Trophoblast cell (in vitro differentiated cells and primary cell): ENCODE measurements around the gene PKP1.

ENCODE experiments used
- DNase-seq, 2 donors: peaks; one replicate each; pipeline ENCODE4 v3.0.0-alpha.2; 2016
- H2AFZ ChIP-seq: 2 replicates; pipeline ENCODE4 v1.6.1; 2013; ENCODE audit warnings: low read length, moderate library complexity, mild to moderate bottlenecking; ENCODE audit not compliant: insufficient read depth, poor library complexity
- H2AK5ac ChIP-seq: 2 replicates; pipeline ENCODE4 v1.6.1; 2013; ENCODE audit warnings: mild to moderate bottlenecking, low read length
- H2BK120ac ChIP-seq: 2 replicates; pipeline ENCODE4 v1.6.1; 2013; ENCODE audit warnings: low read length, mild to moderate bottlenecking, moderate library complexity; ENCODE audit not compliant: insufficient read depth, poor library complexity
- H2BK12ac ChIP-seq: 2 replicates; pipeline ENCODE4 v1.6.1; 2013; ENCODE audit warnings: mild to moderate bottlenecking, low read length, moderate library complexity
- H2BK5ac ChIP-seq: 2 replicates; pipeline ENCODE4 v1.6.1; 2013; ENCODE audit warnings: low read length, low read depth, moderate library complexity, mild to moderate bottlenecking; ENCODE audit not compliant: poor library complexity
- H3K14ac ChIP-seq: 2 replicates; pipeline ENCODE4 v1.6.1; 2013; ENCODE audit warnings: mild to moderate bottlenecking, low read length
- H3K18ac ChIP-seq: 2 replicates; pipeline ENCODE4 v1.6.1; 2013; ENCODE audit warnings: mild to moderate bottlenecking, low read length
- H3K23ac ChIP-seq: 2 replicates; pipeline ENCODE4 v1.6.1; 2013; ENCODE audit warnings: low read length
- H3K27ac ChIP-seq: 2 replicates; pipeline ENCODE4 v1.5.1; 2013; ENCODE audit warnings: low read depth, mild to moderate bottlenecking, inconsistent platforms, low read length, moderate library complexity
- H3K27me3 ChIP-seq: 2 replicates; pipeline ENCODE4 v1.6.1; 2013; ENCODE audit warnings: inconsistent platforms, mild to moderate bottlenecking, low read length, moderate library complexity; ENCODE audit not compliant: insufficient read depth
- H3K36me3 ChIP-seq, 2 experiments: 1 replicate in 1 of 2; 2 replicates in 1 of 2; pipeline ENCODE4 v1.6.1; 2013; ENCODE audit warnings: low read length in 2 of 2, mild to moderate bottlenecking in 2 of 2, moderate library complexity in 1 of 2; ENCODE audit not compliant: insufficient read depth in 2 of 2, control insufficient read depth in 1 of 2
- H3K4ac ChIP-seq: 2 replicates; pipeline ENCODE4 v1.6.1; 2013; ENCODE audit warnings: low read depth, mild to moderate bottlenecking, low read length, moderate library complexity
- H3K4me1 ChIP-seq, 2 experiments: 1 replicate in 1 of 2; 2 replicates in 1 of 2; pipeline ENCODE4 v1.6.1; 2013; ENCODE audit warnings: low read length in 2 of 2, mild to moderate bottlenecking in 2 of 2, moderate library complexity in 1 of 2; ENCODE audit not compliant: insufficient read depth in 2 of 2, control insufficient read depth in 1 of 2
- H3K4me2 ChIP-seq: 2 replicates; pipeline ENCODE4 v1.6.1; 2013; ENCODE audit warnings: inconsistent platforms, mild to moderate bottlenecking, low read length, moderate library complexity
- H3K4me3 ChIP-seq: 2 replicates; pipeline ENCODE4 v1.5.1; 2013; ENCODE audit warnings: mild to moderate bottlenecking, low read depth, low read length, inconsistent platforms
- H3K79me1 ChIP-seq: one replicate; pipeline ENCODE4 v1.6.1; 2013; ENCODE audit warnings: low read length
- H3K79me2 ChIP-seq: 2 replicates; pipeline ENCODE4 v1.6.1; 2013; ENCODE audit warnings: low read length, mild to moderate bottlenecking; ENCODE audit not compliant: control insufficient read depth, insufficient read depth, poor library complexity
- H3K9ac ChIP-seq: 2 replicates; pipeline ENCODE4 v1.6.1; 2013; ENCODE audit warnings: mild to moderate bottlenecking, low read length
- H3K9me3 ChIP-seq: 2 replicates; pipeline ENCODE4 v1.6.1; 2013; ENCODE audit warnings: low read depth, mild to moderate bottlenecking, control low read depth, inconsistent platforms, low read length; ENCODE audit not compliant: insufficient read depth
- H4K12ac ChIP-seq: 2 replicates; pipeline ENCODE4 v1.6.1; 2013; ENCODE audit warnings: low read depth, mild to moderate bottlenecking, low read length, moderate library complexity
- H4K8ac ChIP-seq: 2 replicates; pipeline ENCODE4 v1.6.1; 2013; ENCODE audit warnings: low read depth, mild to moderate bottlenecking, low read length, moderate library complexity
- H4K91ac ChIP-seq: one replicate; pipeline ENCODE4 v1.6.1; 2013; ENCODE audit warnings: low read depth, mild to moderate bottlenecking, low read length, moderate library complexity
- WGBS: extraction: QIAGEN DNeasy Blood & Tissue Kit; methylation state at CpG from one replicate; pipeline ENCODE4 v1.1.7; 2013; ENCODE audit warnings: missing lambda C conversion rate; ENCODE audit not compliant: insufficient read length, insufficient coverage; ENCODE audit errors: extremely low coverage; 5-methylcytosine and 5-hydroxymethylcytosine counted together

PKP1 gene

DNA sequence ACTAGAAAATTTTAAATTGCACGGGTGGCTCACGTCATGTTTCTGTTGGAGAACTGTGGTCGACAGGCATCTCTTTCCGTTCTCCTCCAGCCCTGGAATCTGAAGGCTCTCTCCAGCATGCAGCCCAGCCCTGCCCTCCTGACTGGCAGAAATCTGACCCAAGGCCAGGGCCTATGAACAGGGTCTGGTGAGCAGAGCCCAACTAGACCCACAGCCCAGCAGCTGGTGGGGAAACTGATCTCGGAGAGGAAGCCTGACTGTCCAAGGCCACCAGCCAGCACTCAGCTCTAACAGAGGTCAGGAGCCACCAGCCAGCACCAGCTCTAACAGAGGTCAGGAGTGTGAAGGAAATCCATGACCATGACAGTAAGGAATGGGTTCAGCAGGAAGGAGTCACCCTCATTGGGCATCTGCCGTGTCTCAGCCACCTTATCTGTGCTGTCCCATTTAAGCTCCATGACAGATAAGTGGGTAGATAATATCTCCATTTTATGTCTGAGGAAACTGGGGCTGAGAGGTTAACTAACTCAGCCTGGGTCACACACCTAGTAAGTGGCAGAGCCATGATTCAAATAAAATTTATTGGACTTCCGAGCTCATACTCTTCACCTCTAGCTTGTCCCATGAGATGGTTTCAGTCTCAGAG lies 20.2 kb upstream of the PKP1 start:
- Histone ChIP-seq H3K4me3 (no peak overlapping the region), H3K27me3 (no peaks in the 10 kb centered on the region), H4K8ac (no peak overlapping the region), H3K27ac (no peak overlapping the region), H2AFZ (no peak overlapping the region), H2AK5ac (no peak overlapping the region), H4K12ac (no peak overlapping the region), H3K9ac (no peak overlapping the region), H3K14ac (no peak overlapping the region), H3K23ac (no peak overlapping the region), H3K36me3 (no peaks in the 10 kb centered on the region), H3K9me3 (peaks cover 5% of the 10 kb centered on the region), H3K4me1 (peaks cover 9 to 12% of the 10 kb centered on the region in 2 experiments), H3K4me2 (no peak overlapping the region), H3K79me2 (no peaks in the 10 kb centered on the region), H2BK12ac (no peak overlapping the region), H3K79me1 (peaks cover 2% of the 10 kb centered on the region), H2BK120ac (no peak overlapping the region), H3K4ac (no peak overlapping the region), H2BK5ac (no peak overlapping the region), H4K91ac (no peak overlapping the region), H3K18ac (no peak overlapping the region)
- DNase-seq = peak; percentile 85 to 86
- no CpG with 5 or more reads among the region's 7 CpGs for WGBS

DNA sequence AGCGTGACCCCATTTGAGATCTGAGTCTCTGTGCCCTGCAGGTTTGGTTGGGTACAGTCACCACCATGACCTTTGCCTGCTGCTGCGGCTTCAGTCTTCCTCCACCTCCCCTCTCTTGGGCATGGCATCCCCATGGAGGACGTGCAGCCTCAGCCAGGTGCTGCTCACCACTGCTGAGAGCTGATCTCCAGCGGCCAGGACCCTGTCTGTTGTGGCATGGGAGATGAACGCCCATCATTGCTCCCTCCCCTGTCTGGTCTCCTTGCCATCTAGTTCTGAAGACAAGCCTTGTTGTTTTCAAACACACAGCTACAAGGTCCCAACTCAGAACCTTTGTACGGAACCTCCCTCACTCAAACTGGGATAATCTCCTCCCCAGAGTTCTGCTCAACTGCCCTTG lies 19.2 kb upstream of the PKP1 start:
- Histone ChIP-seq H2AFZ (no peak overlapping the region), H3K23ac (no peak overlapping the region), H3K4me3 (no peak overlapping the region), H3K14ac (no peak overlapping the region), H3K79me2 (no peaks in the 10 kb centered on the region), H3K79me1 (peaks cover 6% of the 10 kb centered on the region), H3K4ac (no peak overlapping the region), H4K12ac (no peak overlapping the region), H3K18ac (no peak overlapping the region), H4K91ac (no peak overlapping the region), H2BK120ac (no peak overlapping the region), H3K36me3 (no peaks in the 10 kb centered on the region), H2AK5ac (no peak overlapping the region), H2BK12ac (no peak overlapping the region), H3K27ac (no peak overlapping the region), H3K4me1 (peaks cover 16 to 18% of the 10 kb centered on the region in 2 experiments), H3K9me3 (peaks cover 2% of the 10 kb centered on the region), H4K8ac (no peak overlapping the region), H2BK5ac (no peak overlapping the region), H3K4me2 (no peak overlapping the region), H3K27me3 (no peaks in the 10 kb centered on the region), H3K9ac (no peak overlapping the region)
- no peak for DNase-seq
- no CpG with 5 or more reads among the region's 6 CpGs for WGBS

DNA sequence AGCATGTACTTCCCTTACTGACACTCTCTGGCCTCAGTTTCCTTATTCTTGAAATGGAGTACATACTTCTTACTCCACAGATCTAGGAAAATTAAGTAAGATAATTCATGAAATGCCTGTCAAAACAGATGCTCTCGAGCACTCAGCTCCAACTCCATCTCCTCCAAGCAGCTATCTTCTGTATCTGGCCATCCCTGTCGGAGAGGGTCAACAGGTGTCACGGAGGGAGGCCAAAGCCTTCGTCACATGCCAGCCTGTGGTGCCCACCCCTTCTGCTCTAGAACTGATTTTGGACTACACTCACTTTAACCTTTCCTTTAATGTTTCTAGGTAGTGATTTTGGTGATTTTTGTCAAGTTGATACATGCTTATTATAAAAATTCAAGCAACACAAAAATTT lies 18.8 kb upstream of the PKP1 start:
- Histone ChIP-seq H4K12ac (no peak overlapping the region), H3K4me3 (no peak overlapping the region), H3K36me3 (no peaks in the 10 kb centered on the region), H3K9me3 (peaks cover 2% of the 10 kb centered on the region), H3K14ac (no peak overlapping the region), H3K27ac (no peak overlapping the region), H2BK12ac (no peak overlapping the region), H4K91ac (no peak overlapping the region), H2AFZ (no peak overlapping the region), H4K8ac (no peak overlapping the region), H3K4ac (no peak overlapping the region), H3K23ac (no peak overlapping the region), H3K27me3 (no peaks in the 10 kb centered on the region), H2BK120ac (no peak overlapping the region), H3K18ac (no peak overlapping the region), H3K4me1 (peaks cover 13 to 16% of the 10 kb centered on the region in 2 experiments), H3K9ac (no peak overlapping the region), H3K79me2 (no peaks in the 10 kb centered on the region), H3K79me1 (peaks cover 3% of the 10 kb centered on the region), H2BK5ac (no peak overlapping the region), H2AK5ac (no peak overlapping the region), H3K4me2 (no peak overlapping the region)
- no peak for DNase-seq
- no CpG with 5 or more reads among the region's 4 CpGs for WGBS

DNA sequence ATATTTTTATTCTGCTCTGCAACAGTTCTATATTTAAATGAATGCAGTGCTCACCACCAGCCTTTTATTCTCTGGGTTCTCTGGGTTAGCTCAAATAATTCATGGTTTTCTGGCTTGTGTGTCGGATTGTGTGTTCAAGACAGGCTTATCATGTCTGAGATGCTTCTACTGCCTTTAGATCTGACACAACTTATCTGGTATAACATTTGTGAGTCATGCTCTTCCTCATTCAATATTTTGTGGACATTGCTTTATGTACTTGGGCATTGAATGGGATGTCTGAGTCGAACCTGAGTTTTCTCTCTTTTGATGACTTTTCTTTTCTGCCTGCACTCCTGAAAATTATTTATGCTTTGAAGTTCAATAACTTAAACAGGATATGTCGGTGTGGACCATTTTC lies 17.6 kb upstream of the PKP1 start:
- no peak overlapping the region for H2BK5ac ChIP-seq
- H3K4me3 ChIP-seq = no peak overlapping the region
- H2BK12ac ChIP-seq = no peak overlapping the region
- no peak overlapping the region for H3K4me2 ChIP-seq
- no peak overlapping the region for H3K4ac ChIP-seq
- no peak overlapping the region for H3K23ac ChIP-seq
- H2BK120ac ChIP-seq = no peak overlapping the region
- H3K79me2 ChIP-seq = no peaks in the 10 kb centered on the region
- H3K36me3 ChIP-seq = no peaks in the 10 kb centered on the region
- no peak overlapping the region for H3K9ac ChIP-seq
- no CpG with 5 or more reads among the region's 3 CpGs for WGBS
- H3K27me3 ChIP-seq = no peaks in the 10 kb centered on the region
- H4K8ac ChIP-seq = no peak overlapping the region
- no peak overlapping the region for H2AK5ac ChIP-seq
- H3K4me1 ChIP-seq = peaks cover 7 to 8% of the 10 kb centered on the region in 2 experiments
- peaks cover 3% of the 10 kb centered on the region for H3K79me1 ChIP-seq
- no peak overlapping the region for H3K14ac ChIP-seq
- H4K91ac ChIP-seq = no peak overlapping the region
- H3K27ac ChIP-seq = no peak overlapping the region
- DNase-seq = peak in 1 of 2 donors; percentile 71
- H2AFZ ChIP-seq = no peak overlapping the region
- no peak overlapping the region for H3K18ac ChIP-seq
- H4K12ac ChIP-seq = no peak overlapping the region
- peaks cover 2% of the 10 kb centered on the region for H3K9me3 ChIP-seq
